HTERT RPE-1 (cell line): ENCODE data around the gene PTPN2.
"Not testable (repeated sequence)": the region's sequence is repeated elsewhere in the genome, so short reads cannot be mapped to it uniquely, and the experiment has no call there.

Source experiments
- in situ Hi-C: fragments of 300-500 bp; cut with MboI; formaldehyde crosslinking; loops from 4 replicates; pipeline ENCODE4 v1.14.3; 2020; ENCODE audit warnings: low sequenced_read_pairs

Gene PTPN2

DNA sequence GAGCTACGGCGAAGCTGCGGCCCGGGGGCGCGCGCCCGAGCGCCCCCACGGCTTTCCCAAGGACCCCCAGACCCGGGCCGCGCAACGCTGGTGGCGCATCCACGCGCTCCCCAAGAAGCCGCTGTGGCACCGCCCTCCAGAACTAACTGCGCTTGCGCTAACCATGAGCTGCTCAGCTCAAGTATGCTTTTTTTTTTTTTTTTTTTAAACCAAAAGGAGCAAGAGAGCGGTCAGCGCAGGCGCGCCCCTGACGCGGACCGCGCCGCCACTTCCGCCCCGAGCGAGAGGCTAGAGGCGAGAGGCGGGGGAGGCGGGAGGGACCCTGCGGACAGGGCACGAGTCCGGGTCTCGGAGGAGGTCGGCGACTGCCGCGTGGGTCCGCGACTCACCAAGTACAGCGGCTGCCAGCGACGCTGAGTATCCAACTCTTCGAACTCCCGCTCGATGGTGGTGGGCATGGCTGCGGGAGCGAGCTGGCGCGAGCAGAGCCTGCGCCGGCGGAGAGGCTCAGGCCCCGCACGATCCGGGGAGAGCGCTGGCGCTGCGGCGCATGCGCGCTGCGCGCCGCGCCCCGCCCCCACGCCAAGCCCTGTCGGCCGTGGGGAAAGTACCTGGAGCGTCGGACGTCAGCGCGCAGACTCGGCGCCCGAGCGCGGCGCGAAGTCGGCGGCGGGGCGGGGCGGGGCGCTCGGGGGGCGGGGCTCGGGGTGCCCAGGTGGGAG, at the start of gene PTPN2:
TSS of gene PTPN2 (minus strand) at position 554 of the 722 bp plus-strand sequence. CDS start at position 458, 96 bp downstream.
- in situ Hi-C loops = no loop called here

GRCh38 chr18:12933327-12933726, 49.3 kb upstream of the PTPN2 start:
- in situ Hi-C loops = no loop called here

DNA sequence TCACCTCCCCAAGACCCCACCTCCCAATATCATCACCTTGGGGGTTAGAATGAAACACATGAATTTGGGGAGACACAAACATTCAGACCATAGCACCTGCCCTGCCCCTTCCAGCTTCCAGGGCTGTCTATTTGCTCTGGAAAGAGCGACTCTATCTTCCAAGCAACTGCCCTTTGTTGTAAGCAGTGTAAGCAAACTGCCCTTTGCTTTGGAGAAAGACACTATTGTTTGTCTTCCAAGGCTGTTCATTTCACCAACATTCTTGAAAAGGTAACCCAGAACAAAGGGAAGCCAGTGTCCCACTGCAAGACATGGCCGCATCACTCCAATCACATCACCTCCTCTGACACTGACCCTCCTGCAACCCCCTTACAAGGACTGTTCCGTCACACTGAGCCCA, 46.9 kb upstream of the PTPN2 start:
- in situ Hi-C loops = no loop called here

GRCh38 chr18:12930376-12930775, 46.3 kb upstream of the PTPN2 start:
- in situ Hi-C loops = no loop called here

DNA sequence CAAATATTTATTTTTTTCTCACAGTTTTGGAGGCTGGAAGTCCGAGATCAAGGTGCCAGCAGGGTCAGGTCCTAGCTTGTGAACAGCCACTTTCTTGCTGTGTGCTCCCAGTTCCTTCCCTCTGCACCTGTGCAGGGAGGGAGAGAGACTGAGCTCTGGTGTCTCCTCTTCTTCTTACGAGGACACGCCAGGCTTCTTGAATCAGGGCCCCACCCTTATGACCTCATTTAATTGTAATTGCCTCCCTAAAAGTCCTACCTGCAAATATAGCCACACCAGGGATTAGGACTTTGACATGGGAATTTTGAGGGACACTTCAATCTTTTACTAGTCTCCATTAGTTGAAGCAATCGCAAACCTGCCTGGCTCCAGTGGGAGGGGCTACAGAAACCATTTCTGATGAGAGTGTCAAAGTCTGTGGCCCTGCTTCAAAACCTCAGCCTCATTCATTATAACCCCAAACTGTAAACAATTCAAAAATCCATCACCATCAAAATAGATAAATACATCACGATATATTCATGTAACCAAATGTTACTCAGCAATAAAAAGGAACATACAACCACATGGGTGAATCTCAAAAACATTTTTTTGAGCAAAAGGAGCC, 45.5 kb upstream of the PTPN2 start:
- in situ Hi-C loops = no loop called here

DNA sequence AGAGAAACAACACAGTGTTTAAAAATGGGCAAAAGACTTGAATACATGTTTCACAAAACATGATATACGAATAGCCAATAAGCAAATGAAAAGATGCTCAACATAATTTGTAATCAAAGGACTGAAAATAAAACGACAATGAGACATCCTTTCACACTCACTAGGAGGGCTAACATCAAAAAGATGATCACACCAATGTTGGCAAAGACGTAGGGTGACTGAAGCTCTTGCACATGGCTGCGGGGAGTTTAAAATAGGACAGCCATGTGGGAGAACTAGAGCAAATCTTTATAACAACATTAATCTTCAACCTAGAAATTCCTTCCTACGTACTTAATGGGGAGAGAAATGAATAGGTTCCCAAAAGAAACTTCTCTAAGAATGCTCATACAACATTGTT, 44.6 kb upstream of the PTPN2 start:
- in situ Hi-C loops = no loop called here

DNA sequence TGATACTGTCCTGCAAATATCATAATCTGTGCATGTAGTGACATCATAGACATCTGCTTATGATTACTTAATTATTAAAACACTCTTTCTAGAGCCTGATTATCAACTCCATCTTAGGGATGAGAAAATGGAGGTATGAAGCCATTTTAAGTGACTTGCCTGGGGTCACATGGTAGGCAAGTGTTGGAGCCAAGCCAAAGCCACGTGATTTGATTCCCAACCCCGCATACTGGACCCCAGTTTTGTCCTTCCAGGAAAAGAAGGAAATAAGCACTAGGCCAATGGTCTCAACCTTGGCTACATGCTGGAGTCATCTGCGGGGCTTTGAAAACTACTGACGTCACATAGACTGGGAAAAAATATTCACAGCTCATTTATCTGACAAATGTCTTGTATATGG, 44.2 kb upstream of the PTPN2 start:
- in situ Hi-C loops = no loop called here

DNA sequence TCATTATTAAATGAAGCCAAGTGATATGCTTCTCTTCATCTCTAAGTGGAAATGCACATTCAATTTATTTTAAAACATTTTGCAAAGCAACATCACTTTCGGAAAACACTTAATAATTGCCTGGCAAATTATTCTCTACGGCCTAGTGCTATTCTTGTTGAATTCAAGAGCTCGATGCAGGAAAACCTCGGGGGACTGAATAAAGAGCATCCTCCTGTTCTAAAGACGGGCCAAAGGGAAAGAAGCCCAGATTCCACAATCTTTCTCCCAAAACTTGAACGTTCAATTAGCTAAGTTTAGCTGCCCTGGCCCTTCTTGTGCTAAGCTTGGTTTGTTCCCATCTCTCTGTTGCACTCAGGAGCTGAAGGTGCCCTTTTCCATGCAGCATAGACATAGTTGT, 40.6 kb upstream of the PTPN2 start:
- in situ Hi-C loops = loop anchor here (25.0 kb wide), 1 partner anchor 162 kb away; no protein-coding TSS in a partner anchor

DNA sequence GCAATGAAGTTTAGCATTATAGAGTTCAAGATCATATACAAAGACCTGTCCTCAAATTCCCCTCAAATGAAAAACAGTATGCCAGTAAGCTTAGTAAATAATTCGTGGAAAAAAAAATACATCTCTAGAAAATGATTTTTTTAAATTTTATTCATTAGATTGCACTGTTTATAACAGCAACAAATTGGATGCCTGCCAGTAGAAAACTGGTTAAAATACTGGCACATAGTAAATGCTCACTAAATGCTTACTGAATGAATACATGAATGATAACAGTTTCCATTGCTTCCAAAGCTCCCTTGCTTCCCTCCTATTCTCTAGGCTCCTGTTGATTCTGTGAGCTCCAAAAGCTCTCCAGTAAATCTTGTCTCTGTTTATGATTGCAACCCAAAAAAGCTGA, 38.2 kb upstream of the PTPN2 start:
- in situ Hi-C loops = loop anchor here (25.0 kb wide), 1 partner anchor 160 kb away; no protein-coding TSS in a partner anchor

DNA sequence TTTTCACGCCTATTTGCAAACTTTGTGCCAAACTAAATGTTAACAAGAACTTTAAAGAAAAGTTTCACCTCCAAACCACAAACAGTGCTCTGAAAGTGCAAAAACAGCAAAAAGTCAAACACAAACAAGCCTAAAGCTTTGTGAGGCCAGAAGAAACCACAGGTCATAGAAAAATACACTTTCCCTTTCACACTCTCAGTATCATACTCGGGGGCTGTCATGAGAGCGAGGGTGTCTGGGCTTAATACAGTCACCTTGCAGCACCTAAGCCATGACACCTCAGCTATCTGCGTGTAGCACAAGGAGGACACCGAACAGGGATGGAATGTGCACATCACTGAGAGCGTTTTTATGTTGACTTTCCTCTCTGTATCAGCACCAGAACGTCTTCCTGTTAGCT, 37.1 kb upstream of the PTPN2 start:
- in situ Hi-C loops = loop anchor here (25.0 kb wide), 1 partner anchor 159 kb away; no protein-coding TSS in a partner anchor

GRCh38 chr18:12911929-12912703, 28.1 kb upstream of the PTPN2 start:
- in situ Hi-C loops = loop anchor here (25.0 kb wide), 1 partner anchor 150 kb away; no protein-coding TSS in a partner anchor

DNA sequence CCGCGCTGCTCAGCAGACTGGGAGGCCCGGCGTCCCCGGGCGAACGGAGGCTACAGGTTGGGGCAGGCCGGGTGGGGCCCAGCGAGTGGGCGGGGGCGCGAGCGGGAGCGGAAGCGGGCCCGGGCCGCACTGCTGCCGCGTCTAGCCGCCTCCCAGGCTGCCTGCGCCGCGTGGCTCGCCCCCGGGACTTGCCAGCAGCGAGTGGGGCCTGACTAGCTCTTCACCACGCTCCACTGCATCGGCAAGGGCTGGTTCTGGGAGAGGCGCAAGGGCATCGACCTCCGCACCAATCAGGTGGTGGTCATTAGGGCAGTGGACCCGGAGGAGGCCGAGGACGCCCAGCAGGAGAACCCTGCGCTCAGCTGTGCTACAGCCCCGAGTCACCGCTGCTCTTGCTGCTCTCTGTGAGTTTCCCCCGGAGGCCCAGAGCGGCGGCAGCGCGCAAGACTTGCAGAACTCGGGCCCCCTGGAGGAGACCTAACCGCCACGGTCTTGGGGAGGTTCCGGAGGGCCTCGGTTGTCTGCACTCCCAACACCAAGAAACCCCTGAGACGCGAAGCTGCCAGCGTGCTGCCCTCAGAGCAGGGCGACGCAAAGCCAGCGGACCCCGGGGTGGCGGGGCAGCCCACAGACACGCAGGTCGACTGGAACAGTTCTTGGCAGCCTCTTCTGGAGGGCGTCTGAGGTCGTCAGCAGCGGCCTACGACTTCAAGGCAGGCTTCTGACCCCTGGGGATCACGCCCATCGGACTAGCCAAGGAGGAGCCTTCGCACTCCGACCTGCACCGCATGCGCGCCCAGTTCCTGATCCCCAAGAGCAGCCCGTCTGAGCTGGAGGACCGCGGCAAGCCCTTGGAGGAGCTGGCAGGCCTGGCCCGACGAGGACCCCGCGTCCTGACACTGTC, 27.2 kb upstream of the PTPN2 start:
- in situ Hi-C loops = loop anchor here (25.0 kb wide), 1 partner anchor 149 kb away; no protein-coding TSS in a partner anchor

- in situ Hi-C loops = loop anchor here (25.0 kb wide), 1 partner anchor 146 kb away; no protein-coding TSS in a partner anchor
Measured at GRCh38 chr18:12908706-12909105, 24.7 kb upstream of the PTPN2 start.

DNA sequence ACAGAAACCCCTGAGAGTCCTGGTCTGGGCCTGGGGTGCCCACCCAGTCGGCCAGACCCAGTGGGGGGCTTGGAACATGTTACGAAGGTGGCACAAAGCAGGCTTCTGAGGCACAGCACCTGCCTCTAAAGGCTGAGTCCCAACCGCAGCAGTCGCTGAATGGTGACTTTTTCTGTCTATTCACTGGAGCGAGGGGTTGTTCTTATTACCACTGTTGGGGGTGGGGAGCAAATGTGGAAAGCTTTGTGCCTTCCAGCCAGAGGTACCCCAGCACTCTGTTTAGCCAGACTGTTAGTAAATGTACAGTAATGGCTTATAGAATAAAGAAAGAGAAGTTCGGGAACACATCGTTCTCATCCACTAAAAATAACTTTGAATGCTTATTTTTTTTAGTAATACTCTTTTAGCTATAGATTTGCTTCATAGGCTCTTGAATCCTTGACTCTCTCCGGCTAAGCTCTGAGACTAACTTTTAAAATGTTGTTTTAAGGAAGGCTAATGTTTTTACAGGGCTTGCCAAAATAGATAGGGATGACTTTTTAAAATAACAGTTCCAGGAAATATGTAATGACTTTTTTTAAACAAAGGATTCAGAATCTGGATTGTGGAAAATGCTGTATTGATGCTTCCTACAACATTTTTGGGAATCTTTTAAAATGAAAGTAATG, 23.4 kb upstream of the PTPN2 start:
- in situ Hi-C loops = loop anchor here (25.0 kb wide), 1 partner anchor 145 kb away; no protein-coding TSS in a partner anchor

DNA sequence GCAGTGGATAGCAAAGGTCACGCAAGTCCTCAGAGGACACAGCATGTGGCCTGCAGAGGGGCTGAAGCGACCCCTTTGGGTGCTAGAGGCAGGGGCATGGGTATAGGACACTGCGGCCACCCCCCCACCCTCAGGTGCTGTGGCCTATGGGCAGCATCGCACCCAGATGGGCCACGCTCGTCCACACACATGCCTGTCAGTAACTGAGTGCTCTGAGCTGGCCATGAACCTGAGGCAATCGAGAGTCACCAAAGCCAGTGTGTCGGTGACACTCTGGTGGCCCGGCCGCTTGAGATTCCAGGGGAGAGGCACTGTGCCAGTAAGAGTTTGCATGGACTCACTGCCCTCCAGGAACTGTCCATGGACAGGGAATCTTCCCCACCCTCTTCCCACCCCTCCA, 22.7 kb upstream of the PTPN2 start:
- in situ Hi-C loops = loop anchor here (25.0 kb wide), 1 partner anchor 144 kb away; no protein-coding TSS in a partner anchor

- in situ Hi-C loops = loop anchor here (25.0 kb wide), 1 partner anchor 144 kb away; no protein-coding TSS in a partner anchor
Measured at GRCh38 chr18:12906119-12906518, 22.1 kb upstream of the PTPN2 start.

DNA sequence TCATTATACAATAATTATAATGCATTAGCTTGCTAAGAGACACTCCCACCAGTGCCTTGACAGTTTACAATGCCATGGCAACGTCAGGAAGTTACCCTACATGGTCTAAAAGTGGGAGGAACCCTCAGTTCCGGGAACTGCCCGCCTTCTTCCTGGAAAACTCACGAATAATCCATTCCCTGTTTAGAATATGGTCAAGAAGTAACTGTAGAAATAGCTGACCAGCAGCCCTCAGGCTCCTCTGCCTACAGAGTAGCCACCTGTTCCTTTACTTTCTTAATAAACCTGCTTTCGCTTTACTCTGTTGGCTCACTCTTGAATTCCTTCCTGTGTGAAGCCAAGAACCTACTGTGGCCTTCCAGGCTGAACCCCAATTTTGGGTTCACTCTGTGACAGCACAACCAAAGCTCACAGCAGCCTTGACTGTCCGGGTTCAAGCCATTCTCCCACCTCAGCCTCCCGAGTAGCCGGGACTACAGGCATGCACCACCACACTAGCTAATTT, 20.0 kb upstream of the PTPN2 start:
- in situ Hi-C loops = loop anchor here (25.0 kb wide), 1 partner anchor 142 kb away; no protein-coding TSS in a partner anchor

- in situ Hi-C loops = loop anchor here (25.0 kb wide), 1 partner anchor 139 kb away; no protein-coding TSS in a partner anchor
Measured at GRCh38 chr18:12901208-12901607, 17.2 kb upstream of the PTPN2 start.

DNA sequence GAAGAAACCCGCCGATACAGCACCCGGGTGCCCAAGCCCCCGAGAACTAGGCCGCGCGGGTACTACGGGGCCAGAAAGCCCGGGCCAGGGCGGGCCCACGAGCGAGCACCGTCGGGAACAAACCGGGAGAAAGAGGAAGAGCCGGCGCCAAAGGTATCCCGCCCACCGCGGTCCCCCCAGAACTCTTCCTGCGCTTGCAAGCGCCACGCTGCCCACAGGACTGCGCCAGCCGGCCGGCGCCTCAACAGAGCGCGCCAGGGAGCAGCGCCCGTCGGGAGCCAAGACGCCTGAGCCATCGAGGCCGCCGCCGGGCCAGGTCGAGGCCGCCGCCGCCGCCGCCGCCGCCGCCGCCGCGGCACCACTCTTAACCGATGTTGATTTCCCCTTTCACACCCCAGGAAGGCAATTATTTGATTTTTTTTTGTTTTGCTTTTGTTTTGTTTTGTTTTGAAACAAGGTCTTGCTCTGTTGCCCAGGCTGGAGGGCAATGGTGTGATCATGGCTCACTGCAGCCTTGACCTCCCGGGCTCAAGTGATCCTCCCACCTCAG, 12.8 kb upstream of the PTPN2 start:
- in situ Hi-C loops = not testable (repeated sequence)
